Measurements from ENCODE around the gene KSR2.

Gene KSR2

GRCh38 chr12:117437516-117438255 lies 531.1 kb downstream of the KSR2 start:
- Histone ChIP-seq H3K14ac (ENCODE audit: low read length in 2 of 2) (no peak overlapping the region), H3K4me1 (ENCODE audit: control insufficient read depth, insufficient read depth, low read depth, low read length) (peaks cover 3% of the 10 kb centered on the region), H2AK5ac (ENCODE audit: low read length, severe bottlenecking) (no peak overlapping the region), H3K36me3 (ENCODE audit: control insufficient read depth in 1 of 2, insufficient read depth in 2 of 2, low read depth in 1 of 2, low read length in 2 of 2) (no peaks in the 10 kb centered on the region), H2BK5ac (ENCODE audit: low read depth, low read length, poor library complexity, severe bottlenecking) (no peak overlapping the region), H3K4me2 (ENCODE audit: low read length, poor library complexity, severe bottlenecking) (no peak overlapping the region), H2BK12ac (ENCODE audit: low read length in 2 of 2) (no peak overlapping the region), H4K91ac (ENCODE audit: low read length) (no peak overlapping the region), H4K8ac (ENCODE audit: low read length) (no peak overlapping the region), H3K27ac (ENCODE audit: low read length, poor library complexity, severe bottlenecking) (no peak overlapping the region), H2BK120ac (ENCODE audit: low read depth, low read length) (no peak overlapping the region), H3K4ac (ENCODE audit: low read depth in 1 of 2, low read length in 2 of 2) (no peak overlapping the region), H3K18ac (ENCODE audit: low read depth in 1 of 2, low read length in 2 of 2) (no peak overlapping the region), H3K4me3 (ENCODE audit: insufficient read depth in 1 of 2, low read depth in 1 of 2, low read length in 2 of 2) (no peak overlapping the region), H3K27me3 (ENCODE audit: control insufficient read depth in 1 of 2, insufficient read depth in 1 of 2, low read length in 2 of 2) (peaks cover 13 to 85% of the 10 kb centered on the region in 2 experiments), H3K9ac (ENCODE audit: low read length) (no peak overlapping the region), H3K9me3 (ENCODE audit: control insufficient read depth, low read length) (no peaks in the 10 kb centered on the region), H2AFZ (ENCODE audit: low read depth, low read length) (no peak overlapping the region), H3K79me1 (replicated peaks; ENCODE audit: low read length, poor library complexity, severe bottlenecking) (no peaks in the 10 kb centered on the region), H2BK15ac (ENCODE audit: low read depth, poor library complexity, severe bottlenecking) (no peak overlapping the region), H3K23ac (ENCODE audit: low read length in 2 of 2) (no peak overlapping the region)
- DNase-seq = no peak
- 79% methylated on average over 11 of the region's 11 CpGs for WGBS

- Histone ChIP-seq H2BK15ac (ENCODE audit: low read depth, poor library complexity, severe bottlenecking) (no peak overlapping the region), H2AFZ (ENCODE audit: low read depth, low read length) (no peak overlapping the region), H4K91ac (ENCODE audit: low read length) (no peak overlapping the region), H3K4me2 (ENCODE audit: low read length, poor library complexity, severe bottlenecking) (no peak overlapping the region), H2AK5ac (ENCODE audit: low read length, severe bottlenecking) (no peak overlapping the region), H2BK120ac (ENCODE audit: low read depth, low read length) (no peak overlapping the region), H2BK5ac (ENCODE audit: low read depth, low read length, poor library complexity, severe bottlenecking) (no peak overlapping the region), H4K8ac (ENCODE audit: low read length) (no peak overlapping the region), H3K18ac (ENCODE audit: low read depth in 1 of 2, low read length in 2 of 2) (no peak overlapping the region), H3K4me1 (ENCODE audit: control insufficient read depth, insufficient read depth, low read depth, low read length) (no peaks in the 10 kb centered on the region), H3K79me1 (replicated peaks; ENCODE audit: low read length, poor library complexity, severe bottlenecking) (no peaks in the 10 kb centered on the region), H3K9ac (ENCODE audit: low read length) (no peak overlapping the region), H3K4me3 (ENCODE audit: insufficient read depth in 1 of 2, low read depth in 1 of 2, low read length in 2 of 2) (no peak overlapping the region), H3K9me3 (ENCODE audit: control insufficient read depth, low read length) (no peaks in the 10 kb centered on the region), H3K4ac (ENCODE audit: low read depth in 1 of 2, low read length in 2 of 2) (no peak overlapping the region), H3K27ac (ENCODE audit: low read length, poor library complexity, severe bottlenecking) (no peak overlapping the region), H3K23ac (ENCODE audit: low read length in 2 of 2) (no peak overlapping the region), H3K36me3 (ENCODE audit: control insufficient read depth in 1 of 2, insufficient read depth in 2 of 2, low read depth in 1 of 2, low read length in 2 of 2) (no peaks in the 10 kb centered on the region), H2BK12ac (ENCODE audit: low read length in 2 of 2) (no peak overlapping the region), H3K27me3 (ENCODE audit: control insufficient read depth in 1 of 2, insufficient read depth in 1 of 2, low read length in 2 of 2) (peaks cover under 1 to 58% of the 10 kb centered on the region in 2 experiments), H3K14ac (ENCODE audit: low read length in 2 of 2) (no peak overlapping the region)
- DNase-seq = no peak
- WGBS = 73% methylated on average over 3 of the region's 3 CpGs
Observed at GRCh38 chr12:117433878-117434277, 534.9 kb downstream of the KSR2 start.

- H3K4ac ChIP-seq (ENCODE audit: low read depth in 1 of 2, low read length in 2 of 2) = no peak overlapping the region
- H2BK120ac ChIP-seq (ENCODE audit: low read depth, low read length) = no peak overlapping the region
- no peak overlapping the region for H3K14ac ChIP-seq (ENCODE audit: low read length in 2 of 2)
- 65% methylated on average over 6 of the region's 6 CpGs for WGBS
- H2AFZ ChIP-seq (ENCODE audit: low read depth, low read length) = no peak overlapping the region
- no peaks in the 10 kb centered on the region for H3K9me3 ChIP-seq (ENCODE audit: control insufficient read depth, low read length)
- no peak overlapping the region for H3K4me2 ChIP-seq (ENCODE audit: low read length, poor library complexity, severe bottlenecking)
- no peak overlapping the region for H3K18ac ChIP-seq (ENCODE audit: low read depth in 1 of 2, low read length in 2 of 2)
- H3K79me1 ChIP-seq (replicated peaks; ENCODE audit: low read length, poor library complexity, severe bottlenecking) = no peaks in the 10 kb centered on the region
- H3K4me3 ChIP-seq (ENCODE audit: insufficient read depth in 1 of 2, low read depth in 1 of 2, low read length in 2 of 2) = no peak overlapping the region
- H2AK5ac ChIP-seq (ENCODE audit: low read length, severe bottlenecking) = no peak overlapping the region
- H2BK5ac ChIP-seq (ENCODE audit: low read depth, low read length, poor library complexity, severe bottlenecking) = no peak overlapping the region
- no peak overlapping the region for H3K23ac ChIP-seq (ENCODE audit: low read length in 2 of 2)
- no peak for DNase-seq
- H4K8ac ChIP-seq (ENCODE audit: low read length) = no peak overlapping the region
- H3K9ac ChIP-seq (ENCODE audit: low read length) = no peak overlapping the region
- H2BK15ac ChIP-seq (ENCODE audit: low read depth, poor library complexity, severe bottlenecking) = no peak overlapping the region
- H3K36me3 ChIP-seq (ENCODE audit: control insufficient read depth in 1 of 2, insufficient read depth in 2 of 2, low read depth in 1 of 2, low read length in 2 of 2) = no peaks in the 10 kb centered on the region
- no peak overlapping the region for H4K91ac ChIP-seq (ENCODE audit: low read length)
- H3K4me1 ChIP-seq (ENCODE audit: control insufficient read depth, insufficient read depth, low read depth, low read length) = no peaks in the 10 kb centered on the region
- H3K27ac ChIP-seq (ENCODE audit: low read length, poor library complexity, severe bottlenecking) = no peak overlapping the region
- H3K27me3 ChIP-seq (ENCODE audit: control insufficient read depth in 1 of 2, insufficient read depth in 1 of 2, low read length in 2 of 2) = peaks cover 0 to 25% of the 10 kb centered on the region in 2 experiments
- H2BK12ac ChIP-seq (ENCODE audit: low read length in 2 of 2) = no peak overlapping the region
Observed at GRCh38 chr12:117430246-117430645, 538.5 kb downstream of the KSR2 start.

- H4K91ac ChIP-seq (ENCODE audit: low read length) = no peak overlapping the region
- 74% methylated on average over 3 of the region's 3 CpGs for WGBS
Observed at GRCh38 chr12:117427211-117427610, 541.6 kb downstream of the KSR2 start.

More at GRCh38 chr12:117427211-117427610, 541.6 kb downstream of the KSR2 start:
- Histone ChIP-seq H3K9ac (ENCODE audit: low read length) (no peak overlapping the region), H3K4me2 (ENCODE audit: low read length, poor library complexity, severe bottlenecking) (no peak overlapping the region), H3K14ac (ENCODE audit: low read length in 2 of 2) (no peak overlapping the region), H3K4ac (ENCODE audit: low read depth in 1 of 2, low read length in 2 of 2) (no peak overlapping the region), H3K79me1 (replicated peaks; ENCODE audit: low read length, poor library complexity, severe bottlenecking) (no peaks in the 10 kb centered on the region), H3K9me3 (ENCODE audit: control insufficient read depth, low read length) (no peaks in the 10 kb centered on the region), H3K36me3 (ENCODE audit: control insufficient read depth in 1 of 2, insufficient read depth in 2 of 2, low read depth in 1 of 2, low read length in 2 of 2) (no peaks in the 10 kb centered on the region), H3K18ac (ENCODE audit: low read depth in 1 of 2, low read length in 2 of 2) (no peak overlapping the region), H3K4me3 (ENCODE audit: insufficient read depth in 1 of 2, low read depth in 1 of 2, low read length in 2 of 2) (no peak overlapping the region), H2BK120ac (ENCODE audit: low read depth, low read length) (no peak overlapping the region), H2BK12ac (ENCODE audit: low read length in 2 of 2) (no peak overlapping the region), H2BK15ac (ENCODE audit: low read depth, poor library complexity, severe bottlenecking) (no peak overlapping the region), H3K27me3 (ENCODE audit: control insufficient read depth in 1 of 2, insufficient read depth in 1 of 2, low read length in 2 of 2) (peaks cover 0 to 4% of the 10 kb centered on the region in 2 experiments), H2BK5ac (ENCODE audit: low read depth, low read length, poor library complexity, severe bottlenecking) (no peak overlapping the region), H2AFZ (ENCODE audit: low read depth, low read length) (no peak overlapping the region), H3K4me1 (ENCODE audit: control insufficient read depth, insufficient read depth, low read depth, low read length) (no peaks in the 10 kb centered on the region), H4K8ac (ENCODE audit: low read length) (no peak overlapping the region), H2AK5ac (ENCODE audit: low read length, severe bottlenecking) (no peak overlapping the region), H3K27ac (ENCODE audit: low read length, poor library complexity, severe bottlenecking) (no peak overlapping the region), H3K23ac (ENCODE audit: low read length in 2 of 2) (no peak overlapping the region)
- no peak for DNase-seq

All from mesenchymal stem cell (in vitro differentiated cells and primary cell).